Esophagus muscularis mucosa (tissue), 4 donors: Measurements from ENCODE around the gene FAM98C. TPM values are rescaled to one million over a fixed set of nuclear protein-coding genes. Genes with fewer than 3 reads are reported as not detected.

Experiments used
- DNase-seq: peaks from one replicate; pipeline ENCODE4 v3.0.0-alpha.2; 2017; ENCODE audit errors: extremely low spot score
- H3K27ac ChIP-seq, 4 donors: fragments of 200-600 bp; sonication (generic); replicated peaks in 1 of 4; 1 replicate in 3 of 4; 2 replicates in 1 of 4; pipeline ENCODE4 v1.5.1; 2016 to 2019; ENCODE audit warnings: mild to moderate bottlenecking in 1 of 4
- H3K27me3 ChIP-seq, 4 donors: fragments of 200-600 bp; sonication (generic); one replicate each; pipeline versions ENCODE4 v1.5.1 to v1.6.0; 2016 to 2019
- H3K36me3 ChIP-seq, 4 donors: fragments of 200-600 bp; sonication (generic); one replicate each; pipeline ENCODE4 v1.5.1; 2016 to 2019
- H3K4me1 ChIP-seq, 4 donors: fragments of 200-600 bp; sonication (generic); one replicate each; pipeline ENCODE4 v1.5.1; 2016 to 2019
- H3K4me3 ChIP-seq, 4 donors: fragments of 200-600 bp; sonication (generic); 1 replicate in 2 of 4; 2 replicates in 2 of 4; pipeline ENCODE4 v1.5.1; 2016 to 2019; ENCODE audit warnings: mild to moderate bottlenecking in 4 of 4, moderate library complexity in 1 of 4
- H3K9me3 ChIP-seq, 4 donors: fragments of 200-600 bp; sonication (generic); 1 replicate in 3 of 4; 2 replicates in 1 of 4; pipeline ENCODE4 v1.5.1; 2016 to 2019
- CTCF ChIP-seq, 3 experiments: fragments of 200-600 bp in 2 of 3; fragments of 450-650 bp in 1 of 3; sonication (generic) in 2 of 3; IDR thresholded peaks; one replicate each; pipeline ENCODE4 v1.5.1; 2017 to 2019; ENCODE audit warnings: antibody characterized with exemption in 3 of 3, mild to moderate bottlenecking in 2 of 3, moderate library complexity in 1 of 3
- EP300 ChIP-seq: sonication (generic); formaldehyde crosslinking; IDR thresholded peaks from one replicate; pipeline ENCODE4 v1.6.1; 2017; ENCODE audit warnings: antibody characterized with exemption
- POLR2A ChIP-seq: fragments of 450-650 bp; IDR thresholded peaks from one replicate; pipeline ENCODE4 v1.6.1; 2017; ENCODE audit warnings: antibody characterized with exemption, moderate library complexity, mild to moderate bottlenecking, low read depth
- POLR2AphosphoS5 ChIP-seq, 2 donors: sonication (generic); formaldehyde crosslinking; IDR thresholded peaks; one replicate each; pipeline ENCODE4 v1.6.1; 2017; ENCODE audit warnings: antibody characterized with exemption in 2 of 2
- WGBS: methylation state at CpG from one replicate; pipeline ENCODE4 v1.1.5; 2018; 5-methylcytosine and 5-hydroxymethylcytosine counted together
- intact Hi-C: fragments of 100-400 bp; cut with DNase I; formaldehyde crosslinking; loops from one replicate; pipeline ENCODE4 v1.15.1; 2023
- total RNA-seq, 4 donors: library from RNA; depleted of rRNA; stranded (reverse); fragments of >200 nt; gene quantifications; one replicate each; pipeline versions ENCODE4 v1.1.0 to v1.2.1, GENCODE V29; 2016

Gene FAM98C
- total RNA-seq, 4 donors from 2014 or later, result 16.2 to 22.0 (median 19.7) TPM

- intact Hi-C loops, result no loop called here
- WGBS, result 91% methylated on average over 4 of the region's 4 CpGs
- no peak overlapping the region for H3K4me3 ChIP-seq
- peaks cover 23 to 38% (median 31%) of the 10 kb centered on the region in 4 donors for H3K4me1 ChIP-seq
- H3K27me3 ChIP-seq, result peaks cover 0 to 11% (median 0%) of the 10 kb centered on the region in 4 donors
- TF ChIP-seq POLR2AphosphoS5 (IDR thresholded peaks at IDR 0.05) (no peak), EP300 (no peak), POLR2A (no peak), CTCF (IDR thresholded peaks at IDR 0.05) (no peak)
- no peak for DNase-seq
- H3K36me3 ChIP-seq, result peaks cover 19 to 60% (median 57%) of the 10 kb centered on the region in 4 donors
- H3K9me3 ChIP-seq, result no peaks in the 10 kb centered on the region
- no peak overlapping the region for H3K27ac ChIP-seq
Observed at GRCh38 chr19:38377052-38377451, 25.8 kb upstream of the FAM98C start.

GRCh38 chr19:38378866-38379265, 24.0 kb upstream of the FAM98C start:
- Histone ChIP-seq H3K27ac (no peak overlapping the region), H3K4me1 (peaks cover 23 to 36% (median 29%) of the 10 kb centered on the region in 4 donors), H3K27me3 (peaks cover 0 to 28% (median 0%) of the 10 kb centered on the region in 4 donors), H3K9me3 (no peaks in the 10 kb centered on the region), H3K4me3 (no peak overlapping the region), H3K36me3 (peaks cover 35 to 78% (median 76%) of the 10 kb centered on the region in 4 donors)
- intact Hi-C loops, result no loop called here
- no peak for TF ChIP-seq EP300
- no peak for TF ChIP-seq CTCF (IDR thresholded peaks at IDR 0.05)
- TF ChIP-seq POLR2A, result no peak
- no peak for TF ChIP-seq POLR2AphosphoS5 (IDR thresholded peaks at IDR 0.05)
- WGBS, result 97% methylated on average over 9 of the region's 10 CpGs
- DNase-seq, result no peak

- H3K36me3 ChIP-seq, result peaks cover 43 to 99% (median 97%) of the 10 kb centered on the region in 4 donors
- H3K4me1 ChIP-seq, result peaks cover 14 to 27% (median 21%) of the 10 kb centered on the region in 4 donors
- H3K9me3 ChIP-seq, result no peaks in the 10 kb centered on the region
- no peak for DNase-seq
- no peak overlapping the region for H3K27ac ChIP-seq
- no peak overlapping the region for H3K4me3 ChIP-seq
- peaks cover 0 to 51% (median 0%) of the 10 kb centered on the region in 4 donors for H3K27me3 ChIP-seq
- TF ChIP-seq POLR2A (no peak), CTCF (IDR thresholded peaks at IDR 0.05) (no peak)
- WGBS, result 95% methylated on average over 9 of the region's 9 CpGs
- intact Hi-C loops, result no loop called here
Observed at GRCh38 chr19:38381138-38381537, 21.8 kb upstream of the FAM98C start.

- Histone ChIP-seq H3K4me3 (no peak overlapping the region), H3K36me3 (peaks cover 43 to 82% (median 81%) of the 10 kb centered on the region in 4 donors), H3K9me3 (no peaks in the 10 kb centered on the region), H3K27me3 (peaks cover 0 to 68% (median 4%) of the 10 kb centered on the region in 4 donors), H3K27ac (no peak overlapping the region), H3K4me1 (peaks cover 21 to 30% (median 28%) of the 10 kb centered on the region in 4 donors)
- intact Hi-C loops, result no loop called here
- no peak for TF ChIP-seq POLR2AphosphoS5 (IDR thresholded peaks at IDR 0.05)
- no peak for TF ChIP-seq EP300
- no peak for TF ChIP-seq CTCF (IDR thresholded peaks at IDR 0.05)
- no peak for TF ChIP-seq POLR2A
- DNase-seq, result no peak
- WGBS, result 95% methylated on average over 7 of the region's 10 CpGs
Observed at GRCh38 chr19:38383184-38383583, 19.7 kb upstream of the FAM98C start.

GRCh38 chr19:38383743-38384142, 19.1 kb upstream of the FAM98C start:
- intact Hi-C loops, result no loop called here
- H3K4me3 ChIP-seq, result no peak overlapping the region
- peaks cover 0 to 74% (median 4%) of the 10 kb centered on the region in 4 donors for H3K27me3 ChIP-seq
- H3K9me3 ChIP-seq, result no peaks in the 10 kb centered on the region
- H3K27ac ChIP-seq, result no peak overlapping the region
- H3K4me1 ChIP-seq, result peaks cover 26 to 34% (median 33%) of the 10 kb centered on the region in 4 donors
- H3K36me3 ChIP-seq, result peaks cover 43 to 78% (median 77%) of the 10 kb centered on the region in 4 donors
- DNase-seq, result no peak
- TF ChIP-seq EP300 (no peak), CTCF (IDR thresholded peaks at IDR 0.05) (no peak), POLR2A (no peak), POLR2AphosphoS5 (IDR thresholded peaks at IDR 0.05) (no peak)
- WGBS, result 89% methylated on average over 2 of the region's 2 CpGs
